Stimulated activated CD4-positive, alpha-beta T cell treated with anti-CD3 and anti-CD28 coated beads, Interleukin-1b, Interleukin-23, amount 100 ng/mL, for 4 hours (primary cell): ENCODE results near the gene MAPT.

ENCODE experiments used
- DNase-seq, 2 donors: peaks; one replicate each; pipeline ENCODE4 v3.0.0-alpha.2; 2020; ENCODE audit warnings: low read depth in 2 of 2

Gene MAPT

GRCh38 chr17:46053911-46054534, 159.7 kb downstream of the MAPT start:
- no peak for DNase-seq

GRCh38 chr17:46056800-46057304, 162.5 kb downstream of the MAPT start:
- DNase-seq, result no peak

- DNase-seq, result no peak
These were observed 163.0 kb downstream of the MAPT start for GRCh38 chr17:46057366-46057765.

- no peak for DNase-seq
These were observed 165.1 kb downstream of the MAPT start for GRCh38 chr17:46059486-46059885.

GRCh38 chr17:46060461-46060860, 166.1 kb downstream of the MAPT start:
- DNase-seq, result no peak

GRCh38 chr17:46061435-46061834, 167.1 kb downstream of the MAPT start:
- no peak for DNase-seq

GRCh38 chr17:46063241-46063640, 168.9 kb downstream of the MAPT start:
- no peak for DNase-seq

GRCh38 chr17:46064460-46064859, 170.1 kb downstream of the MAPT start:
- no peak for DNase-seq

- no peak for DNase-seq
These were observed 177.4 kb downstream of the MAPT start for GRCh38 chr17:46071796-46072195.

GRCh38 chr17:46072998-46073397, 178.6 kb downstream of the MAPT start:
- DNase-seq, result no peak

- DNase-seq, result no peak
These were observed 180.2 kb downstream of the MAPT start for GRCh38 chr17:46074540-46074939.
